H9 (cell line): ENCODE measurements around the gene OBP2B. TPM values are rescaled to one million over a fixed set of nuclear protein-coding genes. Genes with fewer than 3 reads are reported as not detected.

ENCODE experiments used
- DNase-seq: peaks from one replicate; pipeline ENCODE4 v3.0.0-alpha.2; 2017
- H2AFZ ChIP-seq: one replicate; pipeline ENCODE4 v1.6.1; 2013; ENCODE audit warnings: mild to moderate bottlenecking, low read length, control low read depth, moderate library complexity
- H2AK5ac ChIP-seq: 2 replicates; pipeline ENCODE4 v1.6.1; 2013; ENCODE audit warnings: low read length, control low read depth, mixed read lengths; ENCODE audit not compliant: insufficient read length
- H2BK120ac ChIP-seq: one replicate; pipeline ENCODE4 v1.6.1; 2013; ENCODE audit warnings: low read depth, mild to moderate bottlenecking, low read length, control low read depth, inconsistent platforms; ENCODE audit not compliant: poor library complexity, severe bottlenecking
- H2BK12ac ChIP-seq: 2 replicates; pipeline ENCODE4 v1.6.1; 2013; ENCODE audit warnings: low read length, control low read depth, mixed read lengths, low read depth; ENCODE audit not compliant: insufficient read length
- H2BK15ac ChIP-seq: 2 replicates; pipeline ENCODE4 v1.6.1; 2013; ENCODE audit warnings: low read depth, low read length, control low read depth
- H2BK20ac ChIP-seq: one replicate; pipeline ENCODE4 v1.6.1; 2013; ENCODE audit warnings: low read depth, mild to moderate bottlenecking, low read length, control low read depth, inconsistent platforms; ENCODE audit not compliant: poor library complexity, severe bottlenecking
- H2BK5ac ChIP-seq: 2 replicates; pipeline ENCODE4 v1.6.1; 2013; ENCODE audit warnings: low read length, control low read depth, mixed read lengths; ENCODE audit not compliant: insufficient read length
- H3K14ac ChIP-seq: 2 replicates; pipeline ENCODE4 v1.6.1; 2013; ENCODE audit warnings: low read length, control low read depth; ENCODE audit not compliant: insufficient read depth
- H3K18ac ChIP-seq: 2 replicates; pipeline ENCODE4 v1.6.1; 2013; ENCODE audit warnings: low read depth, mild to moderate bottlenecking, mixed read lengths, low read length, control low read depth; ENCODE audit not compliant: insufficient read length
- H3K23ac ChIP-seq: 2 replicates; pipeline ENCODE4 v1.6.1; 2013; ENCODE audit warnings: low read length, control low read depth, mixed read lengths, low read depth; ENCODE audit not compliant: insufficient read length
- H3K23me2 ChIP-seq: 2 replicates; pipeline ENCODE4 v1.6.1; 2013; ENCODE audit warnings: low read depth, mild to moderate bottlenecking, mixed read lengths, low read length, control low read depth; ENCODE audit not compliant: insufficient read length, poor library complexity, severe bottlenecking
- H3K27ac ChIP-seq: 2 replicates; pipeline ENCODE4 v1.5.1; 2013; ENCODE audit warnings: low read length, control low read depth, mixed read lengths, low read depth; ENCODE audit not compliant: insufficient read length
- H3K27me3 ChIP-seq: 2 replicates; pipeline ENCODE4 v1.6.1; 2013; ENCODE audit warnings: low read length, control low read depth, inconsistent platforms; ENCODE audit not compliant: insufficient read depth
- H3K4ac ChIP-seq: 2 replicates; pipeline ENCODE4 v1.6.1; 2013; ENCODE audit warnings: low read depth, mild to moderate bottlenecking, control low read depth, inconsistent platforms, low read length, moderate library complexity
- H3K4me1 ChIP-seq: 2 replicates; pipeline ENCODE4 v1.6.1; 2013; ENCODE audit warnings: low read length, control low read depth, inconsistent platforms; ENCODE audit not compliant: insufficient read depth
- H3K4me2 ChIP-seq: 2 replicates; pipeline ENCODE4 v1.6.1; 2013; ENCODE audit warnings: low read length, control low read depth, mixed read lengths; ENCODE audit not compliant: insufficient read length, insufficient read depth
- H3K56ac ChIP-seq: 2 replicates; pipeline ENCODE4 v1.6.1; 2013; ENCODE audit warnings: low read depth, mild to moderate bottlenecking, mixed read lengths, low read length, control low read depth; ENCODE audit not compliant: insufficient read length
- H3K79me1 ChIP-seq: 2 replicates; pipeline ENCODE4 v1.6.1; 2013; ENCODE audit warnings: low read depth, mild to moderate bottlenecking, moderate library complexity, low read length, control low read depth, inconsistent platforms; ENCODE audit not compliant: insufficient read depth, poor library complexity, severe bottlenecking
- H3K79me2 ChIP-seq: 2 replicates; pipeline ENCODE4 v1.6.1; 2013; ENCODE audit warnings: low read length, control low read depth, inconsistent platforms; ENCODE audit not compliant: insufficient read depth
- H3K9ac ChIP-seq: 2 replicates; pipeline ENCODE4 v1.6.1; 2013; ENCODE audit warnings: low read length, control low read depth, mixed read lengths; ENCODE audit not compliant: insufficient read length; ENCODE audit errors: extremely low read depth
- H3K9me3 ChIP-seq: one replicate; pipeline ENCODE4 v1.6.1; 2013; ENCODE audit warnings: low read depth, low read length, inconsistent platforms; ENCODE audit not compliant: control insufficient read depth
- H3T11ph ChIP-seq: one replicate; pipeline ENCODE4 v1.6.1; 2013; ENCODE audit warnings: mild to moderate bottlenecking, low read length, control low read depth, inconsistent platforms
- H4K20me1 ChIP-seq: one replicate; pipeline ENCODE4 v1.6.1; 2013; ENCODE audit not compliant: control insufficient read depth, insufficient read length, insufficient read depth
- H4K5ac ChIP-seq: 2 replicates; pipeline ENCODE4 v1.6.1; 2013; ENCODE audit warnings: low read depth, mild to moderate bottlenecking, mixed read lengths, low read length, control low read depth; ENCODE audit not compliant: insufficient read length
- H4K8ac ChIP-seq: replicated peaks from 2 replicates; pipeline ENCODE4 v1.6.1; 2013; ENCODE audit warnings: low read length, control low read depth, mixed read lengths, low read depth; ENCODE audit not compliant: insufficient read length
- H4K91ac ChIP-seq: 2 replicates; pipeline ENCODE4 v1.6.1; 2013; ENCODE audit warnings: low read depth, mild to moderate bottlenecking, moderate library complexity, mixed read lengths, low read length, control low read depth; ENCODE audit not compliant: insufficient read length
- H3K27ac Mint-ChIP-seq, 3 experiments: 2 replicates in 2 of 3; 3 replicates in 1 of 3; pipeline ENCODE4 v1.8.0; 2020 to 2021; ENCODE audit warnings: mixed read lengths in 3 of 3, mild to moderate bottlenecking in 1 of 3, moderate library complexity in 1 of 3
- H3K27me3 Mint-ChIP-seq: 2 replicates; pipeline ENCODE4 v1.8.0; 2021; ENCODE audit warnings: low read depth, mild to moderate bottlenecking, moderate library complexity, mixed read lengths
- H3K36me3 Mint-ChIP-seq, 3 experiments: 2 replicates in 2 of 3; 3 replicates in 1 of 3; pipeline ENCODE4 v1.8.0; 2020 to 2021; ENCODE audit warnings: low read depth in 3 of 3, mixed read lengths in 3 of 3; ENCODE audit not compliant: insufficient read depth in 1 of 3
- H3K4me1 Mint-ChIP-seq, 2 experiments: 2 replicates each; pipeline ENCODE4 v1.8.0; 2020; ENCODE audit warnings: mixed read lengths in 2 of 2
- H3K4me3 Mint-ChIP-seq, 2 experiments: 2 replicates in 1 of 2; 3 replicates in 1 of 2; pipeline ENCODE4 v1.8.0; 2020 to 2021; ENCODE audit warnings: mild to moderate bottlenecking in 2 of 2, mixed read lengths in 2 of 2, moderate library complexity in 1 of 2
- H3K9me3 Mint-ChIP-seq, 2 experiments: 2 replicates in 1 of 2; 3 replicates in 1 of 2; pipeline ENCODE4 v1.8.0; 2020; ENCODE audit warnings: mild to moderate bottlenecking in 2 of 2, mixed read lengths in 2 of 2, moderate library complexity in 1 of 2
- WGBS: extraction: QIAGEN DNeasy Blood & Tissue Kit; methylation state at CpG from one replicate; pipeline ENCODE4 v1.1.7; 2013; ENCODE audit warnings: missing lambda C conversion rate, low lambda C conversion rate, mixed read lengths; ENCODE audit not compliant: insufficient read length; ENCODE audit errors: extremely low coverage; 5-methylcytosine and 5-hydroxymethylcytosine counted together
- total RNA-seq: library from RNA; stranded (reverse); gene quantifications from 2 replicates; pipeline ENCODE4 v1.2.1, GENCODE V29; 2021
- TF ChIP-seq, protein P1 (sequence below): fragments of 200-600 bp; sonication (generic); conservative IDR thresholded peaks from 3 replicates; pipeline ENCODE4 v1.8.0; 2021; ENCODE audit warnings: antibody characterized with exemption, mild to moderate bottlenecking

Gene OBP2B
- total RNA-seq, 1 experiment from 2014 or later: not detected

DNA sequence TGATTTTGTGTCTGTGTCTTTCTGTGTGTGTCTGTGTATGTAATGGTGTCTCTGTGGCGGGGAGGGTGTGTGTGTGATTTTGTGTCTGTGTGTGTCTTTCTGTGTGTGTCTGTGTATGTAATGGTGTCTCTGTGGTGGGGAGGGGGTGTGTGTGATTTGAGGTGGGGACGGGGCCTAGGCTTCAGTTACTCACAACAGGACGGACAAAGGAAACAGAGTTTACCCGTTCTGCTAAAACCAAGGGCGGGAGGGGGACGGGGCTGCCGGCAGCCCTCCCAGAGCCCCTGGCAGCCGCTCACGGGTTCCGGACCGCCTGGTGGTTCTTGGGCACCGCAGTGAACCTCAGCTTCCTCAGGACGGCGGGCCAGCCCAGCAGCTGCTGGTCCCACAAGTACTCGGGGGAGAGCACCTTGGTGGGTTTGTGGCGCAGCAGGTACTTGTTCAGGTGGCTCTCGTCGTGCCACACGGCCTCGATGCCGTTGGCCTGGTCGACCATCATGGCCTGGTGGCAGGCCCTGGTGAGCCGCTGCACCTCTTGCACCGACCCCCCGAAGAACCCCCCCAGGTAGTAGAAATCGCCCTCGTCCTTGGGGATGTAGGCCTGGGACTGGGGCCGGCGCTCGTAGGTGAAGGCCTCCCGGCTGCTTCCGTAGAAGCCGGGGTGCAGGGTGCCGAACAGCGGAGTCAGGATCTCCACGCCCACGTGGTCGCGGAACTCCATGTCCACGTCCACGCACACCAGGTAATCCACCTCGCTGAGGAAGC, 46.5 kb upstream of the OBP2B start:
- H4K8ac ChIP-seq: no peak overlapping the region
- no peak overlapping the region for H3K4me2 ChIP-seq
- no peak overlapping the region for H3K23ac ChIP-seq
- no peak overlapping the region; the same call in 1 of the 2 replicates for H3K14ac ChIP-seq
- no peaks in the 10 kb centered on the region for H4K20me1 ChIP-seq
- H3K4me1 ChIP-seq: no peaks in the 10 kb centered on the region
- no peak for DNase-seq
- H2BK12ac ChIP-seq: no peak overlapping the region
- Mint-ChIP-seq H3K36me3 (no peaks in the 10 kb centered on the region), H3K9me3 (no peaks in the 10 kb centered on the region), H3K27me3 (peaks cover 28% of the 10 kb centered on the region), H3K27ac (no peak overlapping the region), H3K4me3 (no peak overlapping the region), H3K4me1 (peaks cover 11 to 17% of the 10 kb centered on the region in 2 experiments)
- no peak overlapping the region for H3K9ac ChIP-seq
- H3T11ph ChIP-seq: no peak overlapping the region
- no peaks in the 10 kb centered on the region for H3K27me3 ChIP-seq
- no peak overlapping the region for H3K18ac ChIP-seq
- TF ChIP-seq, protein P1, sequence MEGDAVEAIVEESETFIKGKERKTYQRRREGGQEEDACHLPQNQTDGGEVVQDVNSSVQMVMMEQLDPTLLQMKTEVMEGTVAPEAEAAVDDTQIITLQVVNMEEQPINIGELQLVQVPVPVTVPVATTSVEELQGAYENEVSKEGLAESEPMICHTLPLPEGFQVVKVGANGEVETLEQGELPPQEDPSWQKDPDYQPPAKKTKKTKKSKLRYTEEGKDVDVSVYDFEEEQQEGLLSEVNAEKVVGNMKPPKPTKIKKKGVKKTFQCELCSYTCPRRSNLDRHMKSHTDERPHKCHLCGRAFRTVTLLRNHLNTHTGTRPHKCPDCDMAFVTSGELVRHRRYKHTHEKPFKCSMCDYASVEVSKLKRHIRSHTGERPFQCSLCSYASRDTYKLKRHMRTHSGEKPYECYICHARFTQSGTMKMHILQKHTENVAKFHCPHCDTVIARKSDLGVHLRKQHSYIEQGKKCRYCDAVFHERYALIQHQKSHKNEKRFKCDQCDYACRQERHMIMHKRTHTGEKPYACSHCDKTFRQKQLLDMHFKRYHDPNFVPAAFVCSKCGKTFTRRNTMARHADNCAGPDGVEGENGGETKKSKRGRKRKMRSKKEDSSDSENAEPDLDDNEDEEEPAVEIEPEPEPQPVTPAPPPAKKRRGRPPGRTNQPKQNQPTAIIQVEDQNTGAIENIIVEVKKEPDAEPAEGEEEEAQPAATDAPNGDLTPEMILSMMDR: no peak
- no peaks in the 10 kb centered on the region for H3K23me2 ChIP-seq
- H2BK20ac ChIP-seq: no peak overlapping the region
- H2BK15ac ChIP-seq: no peak overlapping the region
- no peak overlapping the region for H3K4ac ChIP-seq
- H3K56ac ChIP-seq: no peak overlapping the region
- H3K27ac ChIP-seq: no peak overlapping the region
- no peaks in the 10 kb centered on the region for H3K9me3 ChIP-seq
- no peaks in the 10 kb centered on the region for H3K79me2 ChIP-seq
- no peaks in the 10 kb centered on the region for H3K79me1 ChIP-seq
- no peak overlapping the region for H2BK120ac ChIP-seq
- H4K91ac ChIP-seq: no peak overlapping the region
- H2AFZ ChIP-seq: no peak overlapping the region
- WGBS: no CpG with 5 or more reads among the region's 42 CpGs
- H2AK5ac ChIP-seq: no peak overlapping the region
- H4K5ac ChIP-seq: no peak overlapping the region
- H2BK5ac ChIP-seq: no peak overlapping the region
